NCI-H82 treated with DMSO at 0.1 percent for 48 hours (cell line): ENCODE data around the gene TMEM53.

Experiments
- DNase-seq: peaks from one replicate; lab custom pipeline; 2025; ENCODE audit not compliant: unreplicated experiment; lab: John Stamatoyannopoulos, UW

The TMEM53 gene

GRCh38 chr1:44698138-44698537, 23.9 kb upstream of the TMEM53 start:
- no peak for DNase-seq

GRCh38 chr1:44696789-44697345, 22.6 kb upstream of the TMEM53 start:
- DNase-seq = no peak

- no peak for DNase-seq
Observed at GRCh38 chr1:44696101-44696500, 21.8 kb upstream of the TMEM53 start.

- DNase-seq = no peak
Observed at GRCh38 chr1:44695671-44696070, 21.4 kb upstream of the TMEM53 start.

- no peak for DNase-seq
Observed at GRCh38 chr1:44694863-44695478, 20.7 kb upstream of the TMEM53 start.

- no peak for DNase-seq
Observed at GRCh38 chr1:44693900-44694299, 19.6 kb upstream of the TMEM53 start.

- no peak for DNase-seq
Observed at GRCh38 chr1:44693159-44693558, 18.9 kb upstream of the TMEM53 start.

- DNase-seq = no peak
Observed at GRCh38 chr1:44689447-44689765, 15.1 kb upstream of the TMEM53 start.

GRCh38 chr1:44688760-44689446, 14.6 kb upstream of the TMEM53 start:
- DNase-seq = no peak

- no peak for DNase-seq
Observed at GRCh38 chr1:44685881-44686280, 11.6 kb upstream of the TMEM53 start.

GRCh38 chr1:44685218-44685617, 10.9 kb upstream of the TMEM53 start:
- DNase-seq = no peak

GRCh38 chr1:44684525-44684924, 10.2 kb upstream of the TMEM53 start:
- no peak for DNase-seq

GRCh38 chr1:44682883-44683265, 8.6 kb upstream of the TMEM53 start:
- DNase-seq = no peak

- peak; percentile 84 for DNase-seq
Observed at GRCh38 chr1:44681905-44682882, 7.9 kb upstream of the TMEM53 start.

- no peak for DNase-seq
Observed at GRCh38 chr1:44679468-44679867, 5.2 kb upstream of the TMEM53 start.

- DNase-seq = no peak
Observed at GRCh38 chr1:44678626-44679025, 4.3 kb upstream of the TMEM53 start.

- DNase-seq = no peak
Observed at GRCh38 chr1:44678120-44678519, 3.8 kb upstream of the TMEM53 start.

GRCh38 chr1:44677201-44677766, 3.0 kb upstream of the TMEM53 start:
- peak; percentile 34 for DNase-seq

GRCh38 chr1:44676484-44677200, 2.4 kb upstream of the TMEM53 start:
- DNase-seq = no peak

GRCh38 chr1:44675186-44675585, 905 bp upstream of the TMEM53 start:
- no peak for DNase-seq

GRCh38 chr1:44673675-44674112, 587 bp downstream of the TMEM53 start:
- DNase-seq = no peak
